Hepatocyte (in vitro differentiated cells): ENCODE data around the gene TMEM182. TPM values are rescaled to one million over a fixed set of nuclear protein-coding genes. Genes with fewer than 3 reads are reported as not detected.

Experiments
- DNase-seq: peaks from one replicate; pipeline ENCODE4 v3.0.0-alpha.2; 2016; ENCODE audit warnings: low spot score
- H2AFZ ChIP-seq: fragments of 200-600 bp; sonication (generic); 2 replicates; pipeline ENCODE4 v1.6.0; 2016; ENCODE audit warnings: antibody characterized with exemption, mild to moderate bottlenecking
- H3K27ac ChIP-seq: fragments of 200-600 bp; sonication (generic); 2 replicates; pipeline ENCODE4 v1.5.1; 2016; ENCODE audit warnings: mild to moderate bottlenecking
- H3K27me3 ChIP-seq: fragments of 200-600 bp; sonication (generic); 2 replicates; pipeline ENCODE4 v1.6.1; 2016
- H3K36me3 ChIP-seq: fragments of 200-600 bp; sonication (generic); replicated peaks from 2 replicates; pipeline ENCODE4 v1.5.1; 2016; ENCODE audit warnings: low read depth; ENCODE audit not compliant: insufficient read depth
- H3K4me1 ChIP-seq: fragments of 200-600 bp; sonication (generic); 2 replicates; pipeline ENCODE4 v1.5.1; 2016; ENCODE audit warnings: mild to moderate bottlenecking, moderate library complexity; ENCODE audit not compliant: insufficient read depth
- H3K4me2 ChIP-seq: fragments of 200-600 bp; sonication (generic); 2 replicates; pipeline ENCODE4 v1.6.0; 2016
- H3K4me3 ChIP-seq: fragments of 200-600 bp; sonication (generic); 2 replicates; pipeline ENCODE4 v1.5.1; 2016; ENCODE audit warnings: mild to moderate bottlenecking
- H3K79me2 ChIP-seq: fragments of 200-600 bp; sonication (generic); 2 replicates; pipeline ENCODE4 v1.6.0; 2017; ENCODE audit warnings: mild to moderate bottlenecking
- H3K9me2 ChIP-seq: fragments of 200-600 bp; sonication (generic); replicated peaks from 2 replicates; pipeline ENCODE4 v1.6.0; 2017; ENCODE audit warnings: mild to moderate bottlenecking; ENCODE audit not compliant: insufficient read depth
- H3K9me3 ChIP-seq: fragments of 200-600 bp; sonication (generic); 2 replicates; pipeline ENCODE4 v1.5.1; 2016; ENCODE audit warnings: low read depth, mild to moderate bottlenecking
- H4K20me1 ChIP-seq: fragments of 200-600 bp; sonication (generic); 2 replicates; pipeline ENCODE4 v1.6.0; 2016; ENCODE audit warnings: mild to moderate bottlenecking; ENCODE audit not compliant: insufficient read depth, poor library complexity, severe bottlenecking
- CTCF ChIP-seq: fragments of 200-600 bp; sonication (generic); IDR thresholded peaks from 2 replicates; pipeline ENCODE4 v1.5.1; 2016; ENCODE audit warnings: antibody characterized with exemption, mild to moderate bottlenecking; ENCODE audit not compliant: poor library complexity
- EZH2 ChIP-seq: fragments of 200-600 bp; sonication (generic); IDR thresholded peaks from 2 replicates; pipeline ENCODE4 v1.6.1; 2016; ENCODE audit warnings: antibody characterized with exemption, mild to moderate bottlenecking, borderline replicate concordance
- EZH2phosphoT487 ChIP-seq: fragments of 200-600 bp; sonication (generic); IDR thresholded peaks from one replicate; pipeline ENCODE4 v1.6.1; 2018; ENCODE audit warnings: antibody characterized with exemption, mild to moderate bottlenecking, low read depth, moderate library complexity; ENCODE audit not compliant: unreplicated experiment, severe bottlenecking
- WGBS: methylation state at CpG from one replicate; pipeline ENCODE4 v1.1.6; 2016; ENCODE audit warnings: low lambda C conversion rate; ENCODE audit errors: missing lambda C conversion rate; 5-methylcytosine and 5-hydroxymethylcytosine counted together
- polyA plus RNA-seq: library from polyadenylated mRNA; unstranded; fragments of >200 nt; fragmentation: Nextera tagmentation; extraction: Ambion mirVana; gene quantifications from 2 replicates; pipeline ENCODE4 v1.2.1, GENCODE V29; 2016
- total RNA-seq: library from RNA; depleted of rRNA; stranded (reverse); fragments of >200 nt; gene quantifications from 2 replicates; pipeline ENCODE4 v1.2.3, GENCODE V29; 2014

TMEM182 gene
- total and polyA plus RNA-seq, 2 experiments from 2014 or later: 3.3 to 5.1 TPM

GRCh38 chr2:102788216-102788884 lies 26.5 kb downstream of the TMEM182 start:
- no peak overlapping the region for H3K27ac ChIP-seq
- no peaks in the 10 kb centered on the region for H3K9me2 ChIP-seq
- H3K4me2 ChIP-seq: no peak overlapping the region
- H2AFZ ChIP-seq: no peak overlapping the region
- H3K79me2 ChIP-seq: no peaks in the 10 kb centered on the region
- H3K36me3 ChIP-seq: no peaks in the 10 kb centered on the region
- H3K4me3 ChIP-seq: no peak overlapping the region
- TF ChIP-seq EZH2phosphoT487 (no peak), CTCF (no peak), EZH2 (no peak)
- no peaks in the 10 kb centered on the region for H4K20me1 ChIP-seq
- DNase-seq: no peak
- H3K27me3 ChIP-seq: no peaks in the 10 kb centered on the region
- WGBS: 86% methylated on average over 5 of the region's 5 CpGs
- H3K4me1 ChIP-seq: no peaks in the 10 kb centered on the region
- H3K9me3 ChIP-seq: no peaks in the 10 kb centered on the region

- WGBS: 78% methylated on average over 8 of the region's 8 CpGs
- no peak overlapping the region for H2AFZ ChIP-seq
- H3K79me2 ChIP-seq: no peaks in the 10 kb centered on the region
- no peaks in the 10 kb centered on the region for H3K27me3 ChIP-seq
- no peaks in the 10 kb centered on the region for H3K9me3 ChIP-seq
- no peak for DNase-seq
- no peak overlapping the region for H3K4me3 ChIP-seq
- H3K36me3 ChIP-seq: no peaks in the 10 kb centered on the region
- H3K9me2 ChIP-seq: no peaks in the 10 kb centered on the region
- no peak overlapping the region for H3K27ac ChIP-seq
- no peaks in the 10 kb centered on the region for H3K4me1 ChIP-seq
- no peak for TF ChIP-seq CTCF
- TF ChIP-seq EZH2: no peak
- no peak for TF ChIP-seq EZH2phosphoT487
- no peak overlapping the region for H3K4me2 ChIP-seq
- no peaks in the 10 kb centered on the region for H4K20me1 ChIP-seq
These were observed 27.0 kb downstream of the TMEM182 start for GRCh38 chr2:102788885-102789260.

- no peaks in the 10 kb centered on the region for H4K20me1 ChIP-seq
- H3K9me2 ChIP-seq: no peaks in the 10 kb centered on the region
- 88% methylated on average over 7 of the region's 7 CpGs for WGBS
- H3K4me3 ChIP-seq: no peak overlapping the region
- no peaks in the 10 kb centered on the region for H3K36me3 ChIP-seq
- DNase-seq: no peak
- H2AFZ ChIP-seq: no peak overlapping the region
- H3K4me1 ChIP-seq: no peaks in the 10 kb centered on the region
- no peaks in the 10 kb centered on the region for H3K27me3 ChIP-seq
- H3K79me2 ChIP-seq: no peaks in the 10 kb centered on the region
- H3K4me2 ChIP-seq: no peak overlapping the region
- H3K27ac ChIP-seq: no peak overlapping the region
- TF ChIP-seq CTCF (no peak), EZH2 (no peak), EZH2phosphoT487 (no peak)
- no peaks in the 10 kb centered on the region for H3K9me3 ChIP-seq
These were observed 27.7 kb downstream of the TMEM182 start for GRCh38 chr2:102789349-102790090.
